PC-9 (cell line): ENCODE results near the gene ZBTB7A. TPM values are rescaled to one million over a fixed set of nuclear protein-coding genes. Genes with fewer than 3 reads are reported as not detected.

Experiments
- BruUV-seq: library from RNA; stranded (reverse); fragments of 400-500 nt; replicated peaks from 2 replicates; lab custom pipeline; 2021; lab: Mats Ljungman, UMichigan
- CTCF ChIA-PET: fragments of 300-600 bp; sonication (Branson Sonifier 250); formaldehyde crosslinking; loops from one replicate; lab custom pipeline; 2022; ENCODE audit warnings: antibody characterized with exemption; lab: Charles Lee
- POLR2A ChIA-PET: fragments of 300-600 bp; sonication (Branson Sonifier 250); formaldehyde crosslinking; loops from one replicate; lab custom pipeline; 2022; ENCODE audit warnings: antibody characterized with exemption; ENCODE audit not compliant: unreplicated experiment; lab: Charles Lee
- DNase-seq, 2 experiments: peaks; one replicate each; pipeline versions ENCODE4 v3.0.0 to v3.0.0-alpha.2; 2015 to 2022; ENCODE audit warnings: mixed read lengths in 1 of 2
- H2AFZ ChIP-seq: fragments of 200-600 bp; sonication (generic); 2 replicates; pipeline ENCODE4 v1.8.1; 2017; ENCODE audit warnings: antibody characterized with exemption
- H3F3A ChIP-seq: fragments of 200-600 bp; sonication (generic); 2 replicates; pipeline ENCODE4 v1.8.1; 2017; ENCODE audit warnings: antibody characterized with exemption, mild to moderate bottlenecking, low read depth; ENCODE audit not compliant: insufficient read depth
- H3K27ac ChIP-seq: fragments of 200-600 bp; sonication (generic); 2 replicates; pipeline ENCODE4 v1.6.1; 2016; ENCODE audit warnings: mixed run types
- H3K27me3 ChIP-seq: fragments of 200-600 bp; sonication (generic); 2 replicates; pipeline ENCODE4 v1.6.1; 2016; ENCODE audit warnings: low read depth, mixed run types; ENCODE audit not compliant: insufficient read depth
- H3K36me3 ChIP-seq: fragments of 200-600 bp; sonication (generic); 2 replicates; pipeline ENCODE4 v1.6.1; 2016; ENCODE audit warnings: low read depth, mixed run types
- H3K4me1 ChIP-seq: fragments of 200-600 bp; sonication (generic); replicated peaks from 2 replicates; pipeline ENCODE4 v1.6.1; 2016; ENCODE audit warnings: mixed run types; ENCODE audit not compliant: insufficient read depth
- H3K4me2 ChIP-seq: fragments of 200-600 bp; sonication (generic); 2 replicates; pipeline ENCODE4 v1.6.1; 2017; ENCODE audit warnings: mixed run types
- H3K4me3 ChIP-seq: fragments of 200-600 bp; sonication (generic); 2 replicates; pipeline ENCODE4 v1.6.1; 2016; ENCODE audit warnings: mixed run types
- H3K79me2 ChIP-seq: fragments of 200-600 bp; sonication (generic); 2 replicates; pipeline ENCODE4 v1.6.1; 2017; ENCODE audit warnings: low read depth, mixed run types
- H3K9me2 ChIP-seq: fragments of 200-600 bp; sonication (generic); 2 replicates; pipeline ENCODE4 v1.8.1; 2017; ENCODE audit warnings: mild to moderate bottlenecking; ENCODE audit not compliant: insufficient read depth
- H3K9me3 ChIP-seq: fragments of 200-600 bp; sonication (generic); 2 replicates; pipeline ENCODE4 v1.8.1; 2016; ENCODE audit warnings: low read depth; ENCODE audit not compliant: insufficient read depth
- H4K20me1 ChIP-seq: fragments of 200-600 bp; sonication (generic); 2 replicates; pipeline ENCODE4 v1.8.1; 2017; ENCODE audit not compliant: insufficient read depth
- CTCF ChIP-seq: fragments of 200-600 bp; sonication (generic); conservative IDR thresholded peaks from 2 replicates; pipeline ENCODE4 v1.6.1; 2017; ENCODE audit warnings: mixed run types, antibody characterized with exemption, mild to moderate bottlenecking, moderate library complexity
- EZH2 ChIP-seq: fragments of 200-600 bp; sonication (generic); IDR thresholded peaks from 2 replicates; pipeline ENCODE4 v1.8.0; 2017; ENCODE audit warnings: antibody characterized with exemption, low read depth
- intact Hi-C: fragments of 100-400 bp; cut with micrococcal nuclease; formaldehyde crosslinking; loops from one replicate; pipeline ENCODE4 v1.10.0; 2022; ENCODE audit not compliant: unreplicated experiment
- total RNA-seq: library from RNA; stranded (reverse); gene quantifications from 2 replicates; pipeline ENCODE4 v1.2.3, GENCODE V29; 2021

The ZBTB7A gene
- total RNA-seq, 1 experiment from 2014 or later = 41.2 TPM

GRCh38 chr19:4090356-4091220 is 23.9 kb upstream of the ZBTB7A start:
- Histone ChIP-seq H4K20me1 (no peaks in the 10 kb centered on the region), H3K4me2 (no peak overlapping the region), H3K27ac (no peak overlapping the region), H3K4me1 (peaks cover 12% of the 10 kb centered on the region), H3K9me2 (no peaks in the 10 kb centered on the region), H3K79me2 (no peaks in the 10 kb centered on the region), H3K4me3 (no peak overlapping the region), H3K9me3 (no peaks in the 10 kb centered on the region), H2AFZ (no peak overlapping the region), H3F3A (peaks cover 6% of the 10 kb centered on the region; the same call in 1 of the 2 replicates), H3K27me3 (no peaks in the 10 kb centered on the region), H3K36me3 (no peaks in the 10 kb centered on the region)
- no peak for DNase-seq
- intact Hi-C loops = no loop called here
- POLR2A ChIA-PET = no interaction called here
- CTCF ChIA-PET = no interaction called here
- no TSS peak for BruUV-seq
- TF ChIP-seq CTCF = no peak
- no peak for TF ChIP-seq EZH2

GRCh38 chr19:4089946-4090345 is 23.2 kb upstream of the ZBTB7A start:
- Histone ChIP-seq H3K4me2 (no peak overlapping the region), H3K27me3 (no peaks in the 10 kb centered on the region), H3K27ac (no peak overlapping the region), H2AFZ (no peak overlapping the region), H3K4me3 (no peak overlapping the region), H4K20me1 (no peaks in the 10 kb centered on the region), H3K4me1 (peaks cover 12% of the 10 kb centered on the region), H3K79me2 (no peaks in the 10 kb centered on the region), H3K36me3 (no peaks in the 10 kb centered on the region), H3K9me3 (no peaks in the 10 kb centered on the region), H3K9me2 (no peaks in the 10 kb centered on the region), H3F3A (peaks cover 7% of the 10 kb centered on the region; the same call in 1 of the 2 replicates)
- intact Hi-C loops = no loop called here
- no TSS peak for BruUV-seq
- CTCF ChIA-PET = no interaction called here
- POLR2A ChIA-PET = no interaction called here
- DNase-seq = no peak
- TF ChIP-seq EZH2 = no peak
- TF ChIP-seq CTCF = no peak

- CTCF ChIA-PET = no interaction called here
- no peak overlapping the region for H3K27ac ChIP-seq
- no peak for TF ChIP-seq EZH2
- TF ChIP-seq CTCF = no peak
Measured at GRCh38 chr19:4089400-4089908, 22.8 kb upstream of the ZBTB7A start.

More at GRCh38 chr19:4089400-4089908, 22.8 kb upstream of the ZBTB7A start:
- BruUV-seq = no TSS peak
- peaks cover 17% of the 10 kb centered on the region for H3K4me1 ChIP-seq
- POLR2A ChIA-PET = no interaction called here
- H3K9me2 ChIP-seq = no peaks in the 10 kb centered on the region
- DNase-seq = no peak
- H3K27me3 ChIP-seq = no peaks in the 10 kb centered on the region
- H2AFZ ChIP-seq = no peak overlapping the region
- no peaks in the 10 kb centered on the region for H3K36me3 ChIP-seq
- no peaks in the 10 kb centered on the region for H3K79me2 ChIP-seq
- intact Hi-C loops = no loop called here
- no peak overlapping the region for H3K4me2 ChIP-seq
- H3K9me3 ChIP-seq = no peaks in the 10 kb centered on the region
- H4K20me1 ChIP-seq = no peaks in the 10 kb centered on the region
- no peak overlapping the region for H3K4me3 ChIP-seq
- peaks cover 12% of the 10 kb centered on the region; the same call in 1 of the 2 replicates for H3F3A ChIP-seq
